HG02588 (cell line): ENCODE measurements around the gene NUMA1.

ENCODE experiments used
- ATAC-seq: cut with Tn5 transposase; IDR thresholded peaks from one replicate; pipeline ENCODE4 v1.9.1; 2021; ENCODE audit warnings: mild to moderate bottlenecking, moderate library complexity; ENCODE audit not compliant: unreplicated experiment

The NUMA1 gene

GRCh38 chr11:72001834-72002591 is 78.3 kb downstream of the NUMA1 start:
- ATAC-seq, result no peak

DNA sequence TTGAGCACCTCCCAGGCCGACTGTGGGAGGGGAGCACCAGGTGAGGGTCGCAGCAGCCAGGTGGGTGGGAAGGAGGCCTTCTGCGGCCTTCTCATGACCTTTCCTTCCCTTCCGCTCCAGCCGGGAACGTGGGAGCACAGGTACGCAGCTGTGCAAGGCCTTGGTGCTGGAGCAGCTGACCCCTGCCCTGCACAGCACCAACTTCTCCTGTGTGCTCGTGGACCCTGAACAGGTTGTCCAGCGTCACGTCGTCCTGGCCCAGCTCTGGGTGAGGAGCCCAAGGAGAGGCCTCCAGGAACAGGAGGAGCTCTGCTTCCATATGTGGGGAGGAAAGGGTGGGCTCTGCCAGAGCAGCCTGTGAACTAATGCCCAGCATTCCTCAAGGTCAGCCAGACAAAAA is 79.1 kb downstream of the NUMA1 start:
- ATAC-seq, result no peak

DNA sequence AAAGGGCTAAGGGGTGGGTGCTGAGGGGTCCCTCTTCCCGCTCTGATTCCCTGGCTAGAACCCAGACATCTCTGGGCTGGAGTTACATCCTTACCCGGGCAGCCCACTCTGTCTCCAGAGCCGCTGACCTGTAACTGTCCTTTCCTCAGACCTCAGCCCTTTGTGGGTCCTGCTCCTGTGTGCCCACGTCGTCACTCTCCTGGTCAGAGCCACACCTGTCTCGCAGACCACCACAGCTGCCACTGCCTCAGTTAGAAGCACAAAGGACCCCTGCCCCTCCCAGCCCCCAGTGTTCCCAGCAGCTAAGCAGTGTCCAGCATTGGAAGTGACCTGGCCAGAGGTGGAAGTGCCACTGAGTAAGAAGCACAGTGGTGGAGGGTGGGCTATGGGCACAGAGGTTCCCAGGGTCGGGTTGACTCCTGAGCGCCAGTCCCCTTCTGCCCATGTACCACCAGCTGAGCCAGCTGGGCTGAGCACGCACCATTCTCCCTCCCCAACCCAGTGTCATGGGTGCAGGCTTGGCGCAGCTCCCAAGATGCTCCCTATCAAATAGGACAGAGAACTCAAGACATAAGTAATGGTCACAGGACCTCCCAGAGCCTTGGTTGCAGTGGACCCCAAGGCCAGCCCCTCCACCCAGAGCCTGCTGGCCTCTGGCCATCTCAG is 80.0 kb downstream of the NUMA1 start:
- ATAC-seq, result no peak

DNA sequence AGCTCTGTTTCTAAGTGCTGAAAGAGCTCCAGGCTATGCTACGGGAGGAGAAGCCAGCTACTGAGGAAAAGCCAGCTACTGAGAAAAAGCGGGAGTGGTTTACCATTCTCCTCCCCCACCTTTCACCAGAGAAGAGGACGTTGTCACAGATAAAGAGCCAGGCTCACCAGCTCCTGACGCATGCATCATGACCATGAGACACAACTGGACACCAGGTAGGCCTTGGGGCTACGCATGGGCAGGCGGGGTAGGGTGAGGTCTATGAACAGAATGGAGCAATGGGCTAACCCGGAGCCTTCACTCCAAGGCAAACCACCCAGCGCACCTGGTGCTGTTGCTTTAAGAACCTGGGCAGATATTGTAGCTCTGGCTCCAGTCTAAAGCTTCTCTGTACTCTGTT is 80.5 kb downstream of the NUMA1 start:
- ATAC-seq, result no peak

- ATAC-seq, result no peak
Observed at GRCh38 chr11:71999362-71999761, 81.0 kb downstream of the NUMA1 start.

DNA sequence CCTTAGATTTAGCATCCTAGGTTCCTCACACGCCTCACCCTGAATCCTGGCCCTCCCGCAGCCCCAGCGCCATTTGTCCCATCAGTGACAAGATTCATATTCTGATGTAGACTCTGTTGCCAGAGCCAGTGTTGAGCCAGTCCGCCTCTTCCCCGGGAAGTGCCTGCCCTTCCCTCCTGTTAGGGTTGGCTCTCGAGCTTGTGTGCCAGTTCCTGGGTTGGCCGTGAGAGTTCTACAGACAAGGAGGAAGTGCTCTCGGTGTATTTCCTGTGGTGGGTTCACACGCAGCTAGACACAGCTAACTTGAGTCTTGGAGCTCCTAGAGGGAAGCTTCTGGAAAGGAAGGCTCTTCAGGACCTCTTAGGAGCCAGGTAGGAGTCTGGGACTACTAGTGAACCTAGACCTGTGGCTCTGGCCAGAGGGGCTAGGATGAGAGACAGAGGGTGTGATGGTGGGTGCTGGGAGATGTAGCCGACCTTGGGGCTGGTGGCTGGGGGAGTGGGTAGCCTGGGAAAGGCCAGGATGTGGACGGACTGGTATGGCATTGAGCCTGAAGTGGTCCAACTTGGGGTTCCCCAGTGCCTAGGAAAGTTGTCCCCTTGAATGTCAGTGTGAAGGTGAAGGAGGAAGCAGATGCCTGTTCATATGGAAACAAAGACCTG is 81.6 kb downstream of the NUMA1 start, which contains the start of gene IL18BP:
IL18BP (plus strand) TSS at position 261 of the 662 bp plus-strand sequence. CDS start 1,076 bp downstream, outside the sequence.
- no peak for ATAC-seq

GRCh38 chr11:71998061-71998460 is 82.3 kb downstream of the NUMA1 start:
- no peak for ATAC-seq

DNA sequence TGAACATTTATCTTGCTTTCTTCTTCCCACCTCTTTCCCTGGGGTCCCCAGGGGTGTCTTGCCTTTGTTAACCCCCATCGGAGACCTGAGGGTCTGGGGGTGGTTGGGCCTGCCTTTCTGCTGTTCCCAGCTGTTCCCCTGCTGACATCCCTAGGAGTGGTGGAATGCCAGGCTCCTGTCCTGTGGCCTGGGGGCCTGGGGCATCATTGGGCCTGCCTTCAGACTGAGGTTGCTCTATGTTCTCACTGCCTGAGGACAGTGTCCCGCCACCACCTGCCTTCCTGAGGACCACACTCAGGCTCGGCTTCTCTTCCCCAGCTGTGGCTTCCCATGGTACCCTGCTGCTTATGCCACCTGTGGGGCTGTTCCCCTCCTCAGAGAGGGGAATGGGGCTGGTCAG is 82.7 kb downstream of the NUMA1 start:
- no peak for ATAC-seq

DNA sequence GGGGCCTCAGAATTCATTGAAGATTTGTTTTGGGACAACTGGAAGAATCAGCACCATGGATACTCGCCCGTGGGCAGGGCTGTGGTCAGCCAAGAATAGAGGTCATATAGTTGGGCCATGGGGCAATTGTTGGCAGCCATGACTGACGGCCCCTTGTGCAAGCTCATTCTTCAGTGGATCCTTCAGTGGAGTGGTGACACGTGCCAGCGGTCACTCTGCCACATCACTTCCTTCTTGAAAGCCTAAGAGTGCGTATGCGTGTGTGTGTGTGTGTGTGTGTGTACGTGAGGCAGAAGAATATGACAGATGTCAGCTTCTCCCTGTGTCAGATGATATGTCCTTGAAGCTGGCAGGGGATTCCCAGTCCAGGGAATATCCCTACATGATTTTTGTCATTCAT is 83.4 kb downstream of the NUMA1 start:
- ATAC-seq, result no peak

GRCh38 chr11:71996517-71996916 is 83.8 kb downstream of the NUMA1 start:
- ATAC-seq, result no peak

DNA sequence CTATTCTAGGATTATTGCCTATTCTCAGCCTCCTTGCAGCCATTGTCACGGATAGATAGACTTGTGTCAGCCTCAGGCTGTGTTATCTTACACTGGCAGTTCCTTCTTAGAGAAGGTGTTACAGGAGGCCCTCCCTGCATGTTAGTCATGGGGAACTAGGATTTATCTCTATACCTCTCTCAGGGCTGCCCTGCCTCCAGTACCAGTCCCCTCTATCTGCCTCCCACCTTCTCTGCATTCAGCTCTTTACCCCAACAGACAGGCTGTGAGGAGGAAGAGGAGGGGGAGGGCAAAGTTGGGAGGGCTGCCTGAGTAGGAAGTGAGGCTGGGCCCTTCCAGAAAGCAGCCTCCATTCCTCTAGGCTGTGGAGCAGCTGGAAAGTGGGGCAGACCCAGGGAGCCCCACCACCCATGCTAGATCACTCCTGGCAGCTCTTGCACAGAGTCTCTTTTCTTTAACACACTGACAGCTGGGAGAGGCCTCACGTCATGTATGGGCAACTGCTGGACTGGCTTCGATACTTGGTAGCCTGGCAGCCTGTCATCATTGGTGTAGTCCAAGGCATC is 84.5 kb downstream of the NUMA1 start:
- ATAC-seq, result no peak

GRCh38 chr11:71994786-71995185 is 85.6 kb downstream of the NUMA1 start:
- ATAC-seq, result no peak

GRCh38 chr11:71992136-71992730 is 88.1 kb downstream of the NUMA1 start:
- no peak for ATAC-seq

GRCh38 chr11:71991494-71991893 is 88.8 kb downstream of the NUMA1 start:
- ATAC-seq, result peak; percentile 66

- no peak for ATAC-seq
Observed at GRCh38 chr11:71990701-71991100, 89.6 kb downstream of the NUMA1 start.

- no peak for ATAC-seq
Observed at GRCh38 chr11:71988050-71988449, 92.3 kb downstream of the NUMA1 start.

DNA sequence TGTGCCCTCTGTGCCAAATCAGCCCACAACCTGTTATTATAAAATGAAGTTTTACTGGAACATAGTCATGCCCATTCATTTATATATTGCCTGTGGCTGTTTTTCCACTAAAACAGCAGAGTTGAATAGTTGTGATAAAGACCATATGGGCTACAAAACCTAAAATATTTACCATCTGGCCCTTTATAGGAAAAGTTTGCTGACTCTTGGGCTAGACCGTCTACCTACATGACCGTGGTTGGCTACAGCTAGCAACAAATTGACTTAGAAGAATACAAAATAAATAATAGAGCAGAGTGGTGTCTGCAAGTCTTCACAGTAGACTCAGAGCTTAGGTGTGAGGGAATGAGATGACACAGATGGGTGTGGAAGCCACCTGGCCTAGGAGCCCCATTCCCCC is 92.8 kb downstream of the NUMA1 start:
- ATAC-seq, result no peak

DNA sequence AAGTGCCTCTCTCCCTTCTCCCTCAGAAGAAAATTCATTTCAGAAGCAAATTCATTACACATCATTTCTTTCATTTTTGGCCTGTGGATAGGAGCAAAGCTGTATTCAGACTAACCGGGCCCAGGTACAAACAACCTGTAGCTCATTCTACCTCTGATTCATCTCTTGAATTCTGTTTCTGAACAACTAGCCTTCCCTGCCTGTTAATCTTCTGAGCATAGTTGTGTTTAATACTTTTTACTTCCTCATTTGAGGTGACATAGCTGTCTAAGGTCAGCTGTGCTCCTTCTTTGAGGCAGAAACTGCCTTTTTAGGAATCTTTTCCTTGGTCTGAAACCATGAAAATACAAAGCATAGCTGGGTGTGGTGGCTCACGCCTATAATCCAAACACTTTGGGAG is 94.2 kb downstream of the NUMA1 start:
- ATAC-seq, result no peak

GRCh38 chr11:71979602-71980001 is 100.7 kb downstream of the NUMA1 start:
- ATAC-seq, result no peak

DNA sequence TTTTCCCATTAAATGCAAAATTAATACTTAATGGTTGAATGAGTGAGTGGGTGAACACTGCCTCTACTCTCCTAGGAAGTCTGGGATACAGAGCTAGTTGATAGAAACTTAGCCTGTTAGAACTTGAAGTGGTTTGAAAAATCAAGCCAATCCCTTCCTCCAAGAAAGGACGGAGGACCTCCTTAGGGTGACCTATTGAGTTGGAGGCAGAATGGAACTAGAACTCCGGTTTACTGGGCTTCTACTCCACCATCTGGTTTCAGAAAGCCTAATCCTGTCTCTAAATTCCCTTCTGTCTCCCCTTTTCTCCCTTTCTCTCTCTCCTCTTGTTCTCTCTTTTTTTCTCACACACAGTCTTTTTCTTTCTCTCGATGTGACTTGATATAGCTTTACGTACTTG is 101.2 kb downstream of the NUMA1 start:
- ATAC-seq, result no peak

- ATAC-seq, result no peak
Observed at GRCh38 chr11:71977743-71978418, 102.5 kb downstream of the NUMA1 start.
